Neural cell (in vitro differentiated cells): ENCODE measurements around the gene RASD1.

Experiments
- EP300 ChIP-seq: fragments of 450-650 bp; conservative IDR thresholded peaks from 2 replicates; pipeline ENCODE4 v1.6.1; 2014; ENCODE audit warnings: antibody characterized with exemption, mild to moderate bottlenecking, moderate library complexity; ENCODE audit not compliant: poor library complexity, severe bottlenecking
- EZH2 ChIP-seq: fragments of 200-600, 300-800 bp; shearing (Covaris generic), sonication (generic); IDR thresholded peaks from 2 replicates; pipeline ENCODE4 v1.6.1; 2014; ENCODE audit warnings: antibody characterized with exemption, low read length, borderline replicate concordance, mild to moderate bottlenecking; ENCODE audit not compliant: insufficient read depth, poor library complexity, severe bottlenecking
- MXI1 ChIP-seq: fragments of 450-650 bp; conservative IDR thresholded peaks from 2 replicates; pipeline ENCODE4 v1.6.1; 2014; ENCODE audit warnings: antibody characterized with exemption, mild to moderate bottlenecking; ENCODE audit not compliant: poor library complexity, severe bottlenecking
- SMC3 ChIP-seq: fragments of 450-650 bp; conservative IDR thresholded peaks from 2 replicates; pipeline ENCODE4 v1.6.1; 2014; ENCODE audit warnings: antibody characterized with exemption, mild to moderate bottlenecking, moderate library complexity; ENCODE audit not compliant: poor library complexity
- TAF1 ChIP-seq: IDR thresholded peaks from 2 replicates; pipeline ENCODE4 v1.6.1; 2012; ENCODE audit warnings: low read depth
- TF ChIP-seq, protein P1 (sequence below): fragments of 450-650 bp; IDR thresholded peaks from 2 replicates; pipeline ENCODE4 v1.5.1; 2014; ENCODE audit warnings: antibody characterized with exemption, mild to moderate bottlenecking, moderate library complexity; ENCODE audit not compliant: poor library complexity, severe bottlenecking
- TF ChIP-seq, protein P2 (sequence below): IDR thresholded peaks from 2 replicates; pipeline ENCODE4 v1.6.1; 2012; ENCODE audit warnings: borderline replicate concordance

GRCh38 chr17:17538417-17539391 lies 42.5 kb upstream of the RASD1 start:
- TF ChIP-seq, protein P1, sequence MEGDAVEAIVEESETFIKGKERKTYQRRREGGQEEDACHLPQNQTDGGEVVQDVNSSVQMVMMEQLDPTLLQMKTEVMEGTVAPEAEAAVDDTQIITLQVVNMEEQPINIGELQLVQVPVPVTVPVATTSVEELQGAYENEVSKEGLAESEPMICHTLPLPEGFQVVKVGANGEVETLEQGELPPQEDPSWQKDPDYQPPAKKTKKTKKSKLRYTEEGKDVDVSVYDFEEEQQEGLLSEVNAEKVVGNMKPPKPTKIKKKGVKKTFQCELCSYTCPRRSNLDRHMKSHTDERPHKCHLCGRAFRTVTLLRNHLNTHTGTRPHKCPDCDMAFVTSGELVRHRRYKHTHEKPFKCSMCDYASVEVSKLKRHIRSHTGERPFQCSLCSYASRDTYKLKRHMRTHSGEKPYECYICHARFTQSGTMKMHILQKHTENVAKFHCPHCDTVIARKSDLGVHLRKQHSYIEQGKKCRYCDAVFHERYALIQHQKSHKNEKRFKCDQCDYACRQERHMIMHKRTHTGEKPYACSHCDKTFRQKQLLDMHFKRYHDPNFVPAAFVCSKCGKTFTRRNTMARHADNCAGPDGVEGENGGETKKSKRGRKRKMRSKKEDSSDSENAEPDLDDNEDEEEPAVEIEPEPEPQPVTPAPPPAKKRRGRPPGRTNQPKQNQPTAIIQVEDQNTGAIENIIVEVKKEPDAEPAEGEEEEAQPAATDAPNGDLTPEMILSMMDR: no peak
- TF ChIP-seq TAF1 (no peak), SMC3 (no peak), EP300 (no peak), MXI1 (no peak), EZH2 (no peak)
- TF ChIP-seq, protein P2, sequence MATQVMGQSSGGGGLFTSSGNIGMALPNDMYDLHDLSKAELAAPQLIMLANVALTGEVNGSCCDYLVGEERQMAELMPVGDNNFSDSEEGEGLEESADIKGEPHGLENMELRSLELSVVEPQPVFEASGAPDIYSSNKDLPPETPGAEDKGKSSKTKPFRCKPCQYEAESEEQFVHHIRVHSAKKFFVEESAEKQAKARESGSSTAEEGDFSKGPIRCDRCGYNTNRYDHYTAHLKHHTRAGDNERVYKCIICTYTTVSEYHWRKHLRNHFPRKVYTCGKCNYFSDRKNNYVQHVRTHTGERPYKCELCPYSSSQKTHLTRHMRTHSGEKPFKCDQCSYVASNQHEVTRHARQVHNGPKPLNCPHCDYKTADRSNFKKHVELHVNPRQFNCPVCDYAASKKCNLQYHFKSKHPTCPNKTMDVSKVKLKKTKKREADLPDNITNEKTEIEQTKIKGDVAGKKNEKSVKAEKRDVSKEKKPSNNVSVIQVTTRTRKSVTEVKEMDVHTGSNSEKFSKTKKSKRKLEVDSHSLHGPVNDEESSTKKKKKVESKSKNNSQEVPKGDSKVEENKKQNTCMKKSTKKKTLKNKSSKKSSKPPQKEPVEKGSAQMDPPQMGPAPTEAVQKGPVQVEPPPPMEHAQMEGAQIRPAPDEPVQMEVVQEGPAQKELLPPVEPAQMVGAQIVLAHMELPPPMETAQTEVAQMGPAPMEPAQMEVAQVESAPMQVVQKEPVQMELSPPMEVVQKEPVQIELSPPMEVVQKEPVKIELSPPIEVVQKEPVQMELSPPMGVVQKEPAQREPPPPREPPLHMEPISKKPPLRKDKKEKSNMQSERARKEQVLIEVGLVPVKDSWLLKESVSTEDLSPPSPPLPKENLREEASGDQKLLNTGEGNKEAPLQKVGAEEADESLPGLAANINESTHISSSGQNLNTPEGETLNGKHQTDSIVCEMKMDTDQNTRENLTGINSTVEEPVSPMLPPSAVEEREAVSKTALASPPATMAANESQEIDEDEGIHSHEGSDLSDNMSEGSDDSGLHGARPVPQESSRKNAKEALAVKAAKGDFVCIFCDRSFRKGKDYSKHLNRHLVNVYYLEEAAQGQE: no peak
